IMR-90 (cell line): ENCODE results near the gene TDRD5. TPM values are rescaled to one million over a fixed set of nuclear protein-coding genes. Genes with fewer than 3 reads are reported as not detected.

Source experiments
- ATAC-seq: fragments of 200-7000 bp; cut with Tn5 transposase; 2 replicates; pipeline ENCODE4 v1.9.1; 2020; ENCODE audit warnings: low read depth, mild to moderate bottlenecking, moderate library complexity
- BruUV-seq: library from RNA; stranded (reverse); fragments of 400-500 nt; replicated peaks from 2 replicates; lab custom pipeline; 2021; lab: Mats Ljungman, UMichigan
- CTCF ChIA-PET: fragments of 300-600 bp; formaldehyde crosslinking; extraction: SDS; loops from one replicate; lab custom pipeline; 2021; ENCODE audit warnings: antibody characterized with exemption; lab: Yijun Ruan, JAX
- POLR2A ChIA-PET: fragments of 300-600 bp; sonication (Branson Sonifier 250); formaldehyde crosslinking; loops from one replicate; lab custom pipeline; 2022; ENCODE audit warnings: antibody characterized with exemption; ENCODE audit not compliant: unreplicated experiment; lab: Charles Lee
- DNase-seq: peaks from one replicate; pipeline ENCODE4 v3.0.0; 2013
- H2AFZ ChIP-seq: replicated peaks from 2 replicates; pipeline ENCODE3; 2013; ENCODE audit warnings: low read length, mild to moderate bottlenecking; ENCODE audit not compliant: poor library complexity
- H2AK5ac ChIP-seq: 2 replicates; pipeline ENCODE4 v1.6.1; 2013; ENCODE audit warnings: low read depth, low read length, inconsistent platforms
- H2AK9ac ChIP-seq: replicated peaks from 2 replicates; pipeline ENCODE3; 2013; ENCODE audit warnings: mild to moderate bottlenecking, low read depth, low read length, moderate library complexity; ENCODE audit not compliant: poor library complexity
- H2BK120ac ChIP-seq: 2 replicates; pipeline ENCODE4 v1.6.1; 2013; ENCODE audit warnings: low read depth, low read length, inconsistent platforms
- H2BK15ac ChIP-seq: 3 replicates; pipeline ENCODE4 v1.6.1; 2013; ENCODE audit warnings: low read depth, low read length, inconsistent platforms
- H2BK20ac ChIP-seq: 2 replicates; pipeline ENCODE4 v1.6.1; 2013; ENCODE audit warnings: low read depth, mild to moderate bottlenecking, inconsistent platforms, low read length, moderate library complexity
- H2BK5ac ChIP-seq: 2 replicates; pipeline ENCODE4 v1.6.1; 2013; ENCODE audit warnings: mild to moderate bottlenecking, low read depth, low read length, inconsistent platforms; ENCODE audit not compliant: poor library complexity, severe bottlenecking
- H3K14ac ChIP-seq: replicated peaks from 2 replicates; pipeline ENCODE4 v1.6.1; 2013; ENCODE audit warnings: low read depth, low read length, inconsistent platforms
- H3K18ac ChIP-seq: 2 replicates; pipeline ENCODE4 v1.6.1; 2013; ENCODE audit warnings: low read depth, low read length, control low read depth
- H3K23ac ChIP-seq: 2 replicates; pipeline ENCODE4 v1.6.1; 2013; ENCODE audit warnings: low read depth, low read length, inconsistent platforms
- H3K27ac ChIP-seq: 2 replicates; pipeline ENCODE4 v1.5.1; 2013; ENCODE audit warnings: mild to moderate bottlenecking, control low read depth, low read length; ENCODE audit not compliant: insufficient read depth
- H3K27me3 ChIP-seq: 2 replicates; pipeline ENCODE4 v1.6.1; 2013; ENCODE audit warnings: low read length; ENCODE audit not compliant: control insufficient read depth, insufficient read depth
- H3K36me3 ChIP-seq: 2 replicates; pipeline ENCODE4 v1.6.1; 2013; ENCODE audit warnings: low read length, mixed read lengths; ENCODE audit not compliant: control insufficient read depth, insufficient read depth
- H3K4ac ChIP-seq: 2 replicates; pipeline ENCODE4 v1.6.1; 2013; ENCODE audit warnings: low read depth, low read length, inconsistent platforms
- H3K4me1 ChIP-seq: 2 replicates; pipeline ENCODE4 v1.6.1; 2013; ENCODE audit warnings: low read length, mixed read lengths; ENCODE audit not compliant: control insufficient read depth, insufficient read depth
- H3K4me2 ChIP-seq: 2 replicates; pipeline ENCODE4 v1.6.1; 2013; ENCODE audit warnings: low read depth, mild to moderate bottlenecking, control low read depth, low read length, moderate library complexity
- H3K4me3 ChIP-seq: 2 replicates; pipeline ENCODE4 v1.5.1; 2013; ENCODE audit warnings: low read depth, mild to moderate bottlenecking, control low read depth, low read length, moderate library complexity; ENCODE audit not compliant: insufficient read depth
- H3K56ac ChIP-seq: 2 replicates; pipeline ENCODE4 v1.6.1; 2013; ENCODE audit warnings: low read length, inconsistent platforms; ENCODE audit not compliant: insufficient read depth; ENCODE audit errors: extremely low read depth
- H3K79me1 ChIP-seq, 2 experiments: 2 replicates each; pipeline ENCODE4 v1.6.1; 2013; ENCODE audit warnings: low read length in 2 of 2, inconsistent platforms in 1 of 2, low read depth in 1 of 2
- H3K9ac ChIP-seq: 2 replicates; pipeline ENCODE4 v1.6.1; 2013; ENCODE audit warnings: low read depth, low read length, control low read depth
- H3K9me1 ChIP-seq: 2 replicates; pipeline ENCODE4 v1.6.1; 2013; ENCODE audit warnings: low read length, inconsistent platforms; ENCODE audit not compliant: insufficient read depth
- H3K9me3 ChIP-seq: 2 replicates; pipeline ENCODE4 v1.6.1; 2013; ENCODE audit warnings: low read length; ENCODE audit not compliant: control insufficient read depth, insufficient read depth
- H4K20me1 ChIP-seq: 2 replicates; pipeline ENCODE4 v1.6.1; 2013; ENCODE audit warnings: low read length, inconsistent platforms; ENCODE audit not compliant: insufficient read depth
- H4K5ac ChIP-seq: 2 replicates; pipeline ENCODE4 v1.6.1; 2013; ENCODE audit warnings: mild to moderate bottlenecking, low read depth, low read length, control low read depth
- H4K8ac ChIP-seq, 2 experiments: 2 replicates each; pipeline ENCODE4 v1.6.1; 2013; ENCODE audit warnings: low read depth in 2 of 2, low read length in 2 of 2, control low read depth in 1 of 2, inconsistent platforms in 1 of 2
- H4K91ac ChIP-seq: 2 replicates; pipeline ENCODE4 v1.6.1; 2013; ENCODE audit warnings: low read depth, low read length, inconsistent platforms; ENCODE audit not compliant: insufficient read depth
- MAZ ChIP-seq: IDR thresholded peaks from 2 replicates; pipeline ENCODE4 v1.6.1; 2012; ENCODE audit warnings: low read depth, mild to moderate bottlenecking, low read length, improper control_type of control experiment, moderate library complexity, borderline replicate concordance
- POLR2A ChIP-seq: IDR thresholded peaks from 2 replicates; pipeline ENCODE4 v1.6.1; 2012; ENCODE audit warnings: mild to moderate bottlenecking, low read depth, low read length
- RCOR1 ChIP-seq: IDR thresholded peaks from 2 replicates; pipeline ENCODE4 v1.6.1; 2012; ENCODE audit warnings: mild to moderate bottlenecking, low read length, improper control_type of control experiment; ENCODE audit not compliant: insufficient replicate concordance
- dilution Hi-C: fragments of 300-500 bp; cut with HindIII; formaldehyde crosslinking; loops from one replicate; pipeline ENCODE4 v1.14.3; 2018; ENCODE audit warnings: low sequenced_read_pairs; ENCODE audit not compliant: unreplicated experiment
- in situ Hi-C: fragments of 300-500 bp; cut with MboI; formaldehyde crosslinking; loops from 3 replicates; pipeline ENCODE4 v1.14.3; 2019; ENCODE audit warnings: low sequenced_read_pairs, inconsistent platforms, mixed read lengths
- intact Hi-C: fragments of 100-400 bp; cut with micrococcal nuclease; formaldehyde crosslinking; loops from 2 replicates; pipeline ENCODE4 v1.10.0; 2022
- polyA plus RNA-seq, 3 experiments: library from polyadenylated mRNA; depleted of rRNA; stranded (reverse); fragments of >200 nt; gene quantifications; 2 replicates each; pipeline ENCODE4 v1.2.3, GENCODE V29; 2012; ENCODE audit warnings: low replicate concordance in 1 of 3
- total RNA-seq: library from RNA; depleted of rRNA; stranded (reverse); fragments of >200 nt; gene quantifications from 2 replicates; pipeline ENCODE4 v1.2.3, GENCODE V29; 2012

TDRD5 gene
- total and polyA plus RNA-seq, 2 of the 4 experiments (the other 2 are of a cell fraction), result not detected

- no peaks in the 10 kb centered on the region for H3K9me1 ChIP-seq
- no peak overlapping the region for H4K5ac ChIP-seq
- DNase-seq (no peak), ATAC-seq (no peak)
- ChIA-PET CTCF (interaction anchor here (1.0 kb wide), 1 partner anchor 8 kb away, joined by 10 read pairs; no protein-coding TSS in a partner anchor), POLR2A (no interaction called here)
- no peak overlapping the region for H3K18ac ChIP-seq
- H3K79me1 ChIP-seq, result no peaks in the 10 kb centered on the region
- intact Hi-C loops (no loop called here), in situ Hi-C loops (loop anchor here (25.0 kb wide), 1 partner anchor 448 kb away; the partner anchor contains the start of gene QSOX1), dilution Hi-C loops (no loop called here)
- no peaks in the 10 kb centered on the region for H4K20me1 ChIP-seq
- no peak overlapping the region for H3K27ac ChIP-seq
- no peak overlapping the region for H2AK5ac ChIP-seq
- BruUV-seq, result no TSS peak
- H3K36me3 ChIP-seq, result no peaks in the 10 kb centered on the region
- TF ChIP-seq POLR2A (no peak), RCOR1 (no peak), MAZ (no peak)
- no peak overlapping the region for H4K91ac ChIP-seq
- H2AFZ ChIP-seq, result no peak overlapping the region
- H3K9me3 ChIP-seq, result peaks cover 4% of the 10 kb centered on the region
- no peak overlapping the region for H3K9ac ChIP-seq
- no peak overlapping the region for H4K8ac ChIP-seq
- H2BK15ac ChIP-seq, result no peak overlapping the region
- no peak overlapping the region for H3K4me2 ChIP-seq
- H2BK120ac ChIP-seq, result no peak overlapping the region
- H3K14ac ChIP-seq, result no peak overlapping the region
- no peak overlapping the region for H2AK9ac ChIP-seq
- H3K23ac ChIP-seq, result no peak overlapping the region
- H3K56ac ChIP-seq, result no peak overlapping the region
- no peaks in the 10 kb centered on the region for H3K4me1 ChIP-seq
- H3K4me3 ChIP-seq, result no peak overlapping the region
- H2BK20ac ChIP-seq, result no peak overlapping the region
- H3K4ac ChIP-seq, result no peak overlapping the region
- H3K27me3 ChIP-seq, result peaks cover 6% of the 10 kb centered on the region
- no peak overlapping the region for H2BK5ac ChIP-seq
Measured at GRCh38 chr1:179714623-179715022, 123.0 kb downstream of the TDRD5 start.
